ENCODE data around the gene TMEM127.
A peak's percentile ranks its signal among the peaks of the same experiment; 100 is the strongest.

TMEM127 gene

GRCh38 chr2:96205888-96206287 lies 59.9 kb downstream of the TMEM127 start:
- no peak for DNase-seq (ENCODE audit: low spot score in 2 of 2)
- peak overlapping the region; percentile 86 for H3K4me3 Mint-ChIP-seq
- ATAC-seq (replicated peaks; ENCODE audit: extremely low read depth, poor library complexity, severe bottlenecking) = no peak
- H3K4me1 Mint-ChIP-seq = peaks cover 64% of the 10 kb centered on the region
- no peaks in the 10 kb centered on the region for H3K9me3 Mint-ChIP-seq
- peak overlapping the region; percentile 50 for H3K27ac Mint-ChIP-seq (ENCODE audit: low read depth)
- H3K27me3 Mint-ChIP-seq = no peaks in the 10 kb centered on the region
- H3K36me3 Mint-ChIP-seq (ENCODE audit: insufficient read depth) = peaks cover 13% of the 10 kb centered on the region

- Mint-ChIP-seq H3K27ac (ENCODE audit: low read depth) (peak overlapping the region; percentile 50), H3K4me1 (peaks cover 71% of the 10 kb centered on the region), H3K9me3 (no peaks in the 10 kb centered on the region), H3K36me3 (ENCODE audit: insufficient read depth) (peaks cover 15% of the 10 kb centered on the region), H3K4me3 (peak overlapping the region; percentile 87), H3K27me3 (no peaks in the 10 kb centered on the region)
- no peak for DNase-seq (ENCODE audit: low spot score in 2 of 2)
- no peak for ATAC-seq (replicated peaks; ENCODE audit: extremely low read depth, poor library complexity, severe bottlenecking)
Measured at GRCh38 chr2:96204836-96205624, 60.8 kb downstream of the TMEM127 start.

GRCh38 chr2:96203130-96204028 lies 62.4 kb downstream of the TMEM127 start:
- Mint-ChIP-seq H3K36me3 (ENCODE audit: insufficient read depth) (peaks cover 8% of the 10 kb centered on the region), H3K4me3 (peak overlapping the region; percentile 87), H3K27me3 (no peaks in the 10 kb centered on the region), H3K27ac (ENCODE audit: low read depth) (peak overlapping the region; percentile 94), H3K9me3 (no peaks in the 10 kb centered on the region), H3K4me1 (peaks cover 78% of the 10 kb centered on the region)
- no peak for DNase-seq (ENCODE audit: low spot score in 2 of 2)
- peak; percentile 23 for ATAC-seq (replicated peaks; ENCODE audit: extremely low read depth, poor library complexity, severe bottlenecking)

GRCh38 chr2:96202152-96202854 lies 63.5 kb downstream of the TMEM127 start:
- H3K4me1 Mint-ChIP-seq = peaks cover 75% of the 10 kb centered on the region
- H3K27ac Mint-ChIP-seq (ENCODE audit: low read depth) = peak overlapping the region; percentile 94
- no peaks in the 10 kb centered on the region for H3K9me3 Mint-ChIP-seq
- DNase-seq (ENCODE audit: low spot score in 2 of 2) (no peak), ATAC-seq (replicated peaks; ENCODE audit: extremely low read depth, poor library complexity, severe bottlenecking) (no peak)
- H3K4me3 Mint-ChIP-seq = peak overlapping the region; percentile 87
- peaks cover 4% of the 10 kb centered on the region for H3K36me3 Mint-ChIP-seq (ENCODE audit: insufficient read depth)
- no peaks in the 10 kb centered on the region for H3K27me3 Mint-ChIP-seq

- Mint-ChIP-seq H3K9me3 (no peaks in the 10 kb centered on the region), H3K4me1 (peaks cover 71% of the 10 kb centered on the region), H3K27me3 (no peaks in the 10 kb centered on the region), H3K36me3 (ENCODE audit: insufficient read depth) (peaks cover 2% of the 10 kb centered on the region), H3K27ac (ENCODE audit: low read depth) (no peak overlapping the region), H3K4me3 (no peak overlapping the region)
- ATAC-seq (replicated peaks; ENCODE audit: extremely low read depth, poor library complexity, severe bottlenecking) = no peak
- DNase-seq (ENCODE audit: low spot score in 2 of 2) = no peak
Measured at GRCh38 chr2:96201338-96201737, 64.5 kb downstream of the TMEM127 start.

- ATAC-seq (replicated peaks; ENCODE audit: extremely low read depth, poor library complexity, severe bottlenecking) (no peak), DNase-seq (ENCODE audit: low spot score in 2 of 2) (no peak)
- no peaks in the 10 kb centered on the region for H3K27me3 Mint-ChIP-seq
- peaks cover 60% of the 10 kb centered on the region for H3K4me1 Mint-ChIP-seq
- no peaks in the 10 kb centered on the region for H3K9me3 Mint-ChIP-seq
- H3K4me3 Mint-ChIP-seq = no peak overlapping the region
- H3K36me3 Mint-ChIP-seq (ENCODE audit: insufficient read depth) = peaks cover 15% of the 10 kb centered on the region
- H3K27ac Mint-ChIP-seq (ENCODE audit: low read depth) = peak overlapping the region; percentile 36
Measured at GRCh38 chr2:96198921-96199320, 66.9 kb downstream of the TMEM127 start.

All from central memory CD8-positive, alpha-beta T cell (primary cell).